Dedifferentiated amniotic fluid mesenchymal stem cell (primary cell): ENCODE results near the gene RCOR1.
"Not testable (repeated sequence)": the region's sequence is repeated elsewhere in the genome, so short reads cannot be mapped to it uniquely, and the experiment has no call there.

Experiments
- DNase-seq: peaks from one replicate; pipeline ENCODE4 v3.0.0-alpha.2; 2016; ENCODE audit errors: extremely low spot score

The RCOR1 gene

GRCh38 chr14:102591944-102592762 lies at the start of gene RCOR1:
Gene RCOR1 (plus strand): TSS chr14:102592649. CDS start chr14:102592887, 238 bp downstream.
- DNase-seq: peak; percentile 92

- no peak for DNase-seq
Measured at GRCh38 chr14:102544046-102544746, 48.3 kb upstream of the RCOR1 start.

GRCh38 chr14:102544747-102545460 lies 47.5 kb upstream of the RCOR1 start:
- no peak for DNase-seq

- DNase-seq: no peak
Measured at GRCh38 chr14:102545461-102546265, 46.8 kb upstream of the RCOR1 start.

- no peak for DNase-seq
Measured at GRCh38 chr14:102548616-102549240, 43.7 kb upstream of the RCOR1 start.

- DNase-seq: not testable (repeated sequence)
Measured at GRCh38 chr14:102550927-102551401, 41.5 kb upstream of the RCOR1 start.

GRCh38 chr14:102551995-102552705 lies 40.3 kb upstream of the RCOR1 start:
- no peak for DNase-seq

- DNase-seq: no peak
Measured at GRCh38 chr14:102554821-102555819, 37.3 kb upstream of the RCOR1 start.

- DNase-seq: no peak
Measured at GRCh38 chr14:102556098-102556677, 36.3 kb upstream of the RCOR1 start.

GRCh38 chr14:102557434-102558226 lies 34.8 kb upstream of the RCOR1 start:
- DNase-seq: no peak

GRCh38 chr14:102558556-102558955 lies 33.9 kb upstream of the RCOR1 start:
- DNase-seq: no peak

GRCh38 chr14:102560458-102561261 lies 31.8 kb upstream of the RCOR1 start:
- DNase-seq: no peak

GRCh38 chr14:102565331-102565887 lies 27.0 kb upstream of the RCOR1 start:
- no peak for DNase-seq

GRCh38 chr14:102565959-102566358 lies 26.5 kb upstream of the RCOR1 start:
- no peak for DNase-seq

- no peak for DNase-seq
Measured at GRCh38 chr14:102568115-102568614, 24.3 kb upstream of the RCOR1 start.

GRCh38 chr14:102570334-102570995 lies 22.0 kb upstream of the RCOR1 start:
- DNase-seq: no peak
